DOHH2 (cell line): ENCODE data around the gene SYNJ2.

Experiments
- H3F3A ChIP-seq: fragments of 200-600 bp; sonication (generic), shearing (Covaris generic); 2 replicates; pipeline ENCODE4 v1.6.0; 2016; ENCODE audit warnings: antibody characterized with exemption, mild to moderate bottlenecking; ENCODE audit not compliant: control insufficient read depth, insufficient read depth
- H3K27ac ChIP-seq: fragments of 200-600 bp; sonication (generic); 2 replicates; pipeline ENCODE4 v1.5.1; 2014; ENCODE audit warnings: low read depth, mild to moderate bottlenecking, low read length, moderate library complexity
- H3K27me3 ChIP-seq: fragments of 200-600 bp; sonication (generic); 2 replicates; pipeline ENCODE4 v1.6.1; 2014; ENCODE audit warnings: mild to moderate bottlenecking, low read length, mixed read lengths; ENCODE audit not compliant: control insufficient read depth
- H3K36me3 ChIP-seq: fragments of 200-600 bp; sonication (generic); 2 replicates; pipeline ENCODE4 v1.6.1; 2014; ENCODE audit warnings: mild to moderate bottlenecking, low read length, moderate library complexity, mixed read lengths; ENCODE audit not compliant: control insufficient read depth
- H3K4me1 ChIP-seq: fragments of 200-600 bp; sonication (generic); 2 replicates; pipeline ENCODE4 v1.6.1; 2014; ENCODE audit warnings: mild to moderate bottlenecking, low read length, mixed read lengths; ENCODE audit not compliant: control insufficient read depth
- H3K4me2 ChIP-seq: fragments of 200-600 bp; sonication (generic); 2 replicates; pipeline ENCODE4 v1.6.0; 2014; ENCODE audit warnings: mild to moderate bottlenecking, low read length, moderate library complexity
- H3K4me3 ChIP-seq: fragments of 200-600 bp; sonication (generic); 2 replicates; pipeline ENCODE4 v1.5.1; 2014; ENCODE audit warnings: mild to moderate bottlenecking, low read length, mixed read lengths
- H3K79me2 ChIP-seq: fragments of 200-600 bp; sonication (generic); 2 replicates; pipeline ENCODE4 v1.6.1; 2014; ENCODE audit warnings: mild to moderate bottlenecking, low read length, mixed read lengths; ENCODE audit not compliant: control insufficient read depth
- H3K9me2 ChIP-seq: fragments of 200-600 bp; sonication (generic); replicated peaks from 2 replicates; pipeline ENCODE4 v1.6.1; 2014; ENCODE audit warnings: mild to moderate bottlenecking, low read length, mixed read lengths; ENCODE audit not compliant: control insufficient read depth
- H3K9me3 ChIP-seq: fragments of 200-600 bp; sonication (generic); 2 replicates; pipeline ENCODE4 v1.6.1; 2014; ENCODE audit warnings: antibody characterized with exemption, low read length, mixed read lengths; ENCODE audit not compliant: control insufficient read depth, insufficient read depth
- H4K20me1 ChIP-seq: fragments of 200-600 bp; sonication (generic); 2 replicates; pipeline ENCODE4 v1.6.0; 2014; ENCODE audit warnings: low read depth, mild to moderate bottlenecking, antibody characterized with exemption, low read length, moderate library complexity; ENCODE audit not compliant: control insufficient read depth, insufficient read depth
- CTCF ChIP-seq: fragments of 200-600 bp; sonication (generic); IDR thresholded peaks from one replicate; pipeline ENCODE4 v1.5.1; 2014; ENCODE audit warnings: antibody characterized with exemption, mild to moderate bottlenecking, low read depth, low read length; ENCODE audit not compliant: poor library complexity, severe bottlenecking
- EZH2phosphoT487 ChIP-seq: fragments of 200-600 bp; sonication (generic); IDR thresholded peaks from 2 replicates; pipeline ENCODE4 v1.6.1; 2017; ENCODE audit warnings: borderline replicate concordance, mild to moderate bottlenecking, antibody characterized with exemption, low read length, moderate library complexity, mixed read lengths

Gene SYNJ2

DNA sequence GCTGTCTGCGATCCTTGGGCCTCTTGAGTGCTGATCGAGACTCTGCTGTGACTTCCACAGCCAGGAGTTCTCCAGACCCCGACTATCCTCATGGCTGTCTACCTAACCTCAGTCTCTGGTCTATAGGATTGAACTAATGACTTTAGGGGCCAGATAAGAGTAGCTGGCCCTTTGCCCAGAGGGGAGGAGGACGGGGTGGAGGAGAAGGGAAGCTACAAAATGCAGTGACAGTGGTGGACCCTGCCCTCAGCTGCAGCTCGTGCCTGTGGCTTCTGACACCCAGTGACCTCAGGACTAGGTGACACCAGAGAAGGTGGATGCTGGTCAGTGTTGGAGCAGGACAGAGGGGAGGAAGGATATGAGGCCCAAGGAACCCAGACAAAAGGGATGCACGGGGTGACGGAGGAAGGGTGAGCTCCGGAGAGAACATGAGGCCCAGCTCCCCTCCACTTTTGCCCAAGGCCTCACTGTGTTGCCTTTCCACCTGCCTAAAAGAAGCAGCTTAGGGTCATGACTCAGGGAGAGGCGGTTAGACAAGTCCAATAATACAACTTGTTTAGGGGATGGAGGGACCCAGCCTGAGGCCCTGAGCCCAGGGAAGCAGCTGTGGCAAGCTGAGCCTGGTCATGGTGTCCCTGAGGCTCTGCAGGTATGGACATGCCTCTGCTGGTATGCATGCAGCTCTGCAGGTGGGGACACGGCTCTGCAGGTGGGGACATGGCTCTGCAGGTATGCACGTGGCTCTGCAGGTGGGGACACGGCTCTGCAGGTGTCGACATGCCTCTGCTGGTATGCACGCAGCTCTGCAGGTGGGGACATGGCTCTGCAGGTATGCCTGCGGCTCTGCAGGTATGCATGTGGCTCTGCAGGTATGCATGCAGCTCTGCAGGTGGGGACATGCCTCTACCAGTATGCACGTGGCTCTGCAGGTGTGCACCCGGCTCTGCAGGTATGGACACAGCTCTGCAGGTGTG, 67.7 kb downstream of the SYNJ2 start:
- Histone ChIP-seq H3K27me3 (peaks cover 14% of the 10 kb centered on the region; the same call in 1 of the 2 replicates), H3K4me3 (no peak overlapping the region), H3F3A (no peaks in the 10 kb centered on the region), H3K9me2 (no peaks in the 10 kb centered on the region), H3K4me1 (no peaks in the 10 kb centered on the region), H4K20me1 (no peaks in the 10 kb centered on the region), H3K27ac (no peak overlapping the region), H3K4me2 (no peak overlapping the region), H3K9me3 (no peaks in the 10 kb centered on the region), H3K79me2 (no peaks in the 10 kb centered on the region), H3K36me3 (no peaks in the 10 kb centered on the region)
- TF ChIP-seq EZH2phosphoT487: no peak
- no peak for TF ChIP-seq CTCF

GRCh38 chr6:158050107-158050735, 68.6 kb downstream of the SYNJ2 start:
- TF ChIP-seq CTCF (no peak), EZH2phosphoT487 (no peak)
- Histone ChIP-seq H3K4me3 (no peak overlapping the region), H3F3A (no peaks in the 10 kb centered on the region), H3K4me1 (no peaks in the 10 kb centered on the region), H3K4me2 (no peak overlapping the region), H3K27ac (no peak overlapping the region), H3K79me2 (no peaks in the 10 kb centered on the region), H3K27me3 (peaks cover 20% of the 10 kb centered on the region), H3K36me3 (no peaks in the 10 kb centered on the region), H4K20me1 (no peaks in the 10 kb centered on the region), H3K9me2 (no peaks in the 10 kb centered on the region), H3K9me3 (no peaks in the 10 kb centered on the region)

DNA sequence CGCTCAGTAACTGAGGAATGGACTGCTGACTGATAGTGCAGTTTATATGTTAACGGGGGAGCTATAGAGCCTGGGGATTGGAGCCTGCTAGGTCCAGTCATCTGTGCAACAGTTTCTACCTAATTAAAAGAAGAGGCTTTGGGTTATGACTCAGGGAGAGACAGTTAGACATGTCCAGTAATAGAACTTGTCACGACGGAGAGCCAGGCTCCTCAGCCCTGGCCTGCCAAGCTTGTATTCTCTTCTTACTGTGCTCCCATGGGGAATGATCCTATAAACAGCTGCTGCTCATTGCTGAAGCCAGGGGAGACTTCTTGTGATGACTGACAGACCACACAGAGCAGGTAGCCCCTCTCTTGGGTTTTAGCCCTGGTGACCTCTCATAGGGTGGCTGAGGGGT, 69.3 kb downstream of the SYNJ2 start:
- Histone ChIP-seq H3K4me3 (no peak overlapping the region), H3K4me2 (no peak overlapping the region), H4K20me1 (no peaks in the 10 kb centered on the region), H3K9me3 (no peaks in the 10 kb centered on the region), H3K79me2 (no peaks in the 10 kb centered on the region), H3K27ac (no peak overlapping the region), H3K36me3 (no peaks in the 10 kb centered on the region), H3K4me1 (no peaks in the 10 kb centered on the region), H3K9me2 (no peaks in the 10 kb centered on the region), H3K27me3 (peaks cover 24% of the 10 kb centered on the region), H3F3A (no peaks in the 10 kb centered on the region)
- TF ChIP-seq CTCF: no peak
- TF ChIP-seq EZH2phosphoT487: no peak
